ENCODE measurements around the gene CDC73. TPM values are rescaled to one million over a fixed set of nuclear protein-coding genes. Genes with fewer than 3 reads are reported as not detected.
A peak's percentile ranks its signal among the peaks of the same experiment; 100 is the strongest.

CDC73 gene
- total RNA-seq, 4 donors from 2014 or later: 44.6 to 70.0 (median 50.5) TPM

DNA sequence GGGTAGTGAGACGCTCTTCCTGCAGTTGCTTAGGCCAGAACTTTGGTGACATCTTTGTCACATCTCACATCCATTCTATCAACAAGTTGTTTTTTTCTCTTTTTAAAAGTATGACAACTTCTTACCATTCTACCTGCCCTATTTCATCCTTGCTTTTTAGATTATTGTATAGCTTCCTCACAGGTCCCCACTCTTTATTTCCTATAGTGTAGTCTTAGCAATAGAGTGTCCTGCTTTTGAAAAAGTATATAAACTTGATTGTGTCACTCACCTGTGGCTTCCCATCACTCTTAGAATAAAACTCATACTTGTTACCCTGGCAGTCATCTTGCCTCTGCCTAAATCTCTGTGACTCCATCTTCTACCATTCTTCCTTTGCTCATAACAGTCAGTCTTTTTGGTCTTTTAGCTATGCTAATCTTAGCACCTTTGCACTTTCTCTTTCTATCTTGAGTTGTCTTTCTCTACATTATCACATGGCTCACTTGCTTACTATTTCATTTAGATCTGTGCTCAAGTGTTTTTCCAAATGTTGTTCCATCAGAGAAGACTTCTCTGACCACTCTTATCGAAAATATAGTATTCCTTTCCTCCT, 9.5 kb downstream of the CDC73 start:
- no peak for DNase-seq
- H3K4me3 ChIP-seq (replicated peaks in 1 of 3): no peak overlapping the region
- no peaks in the 10 kb centered on the region for H3K9me3 ChIP-seq
- intact Hi-C loops (cut with DNase I): no loop called here
- H3K27ac ChIP-seq: no peak overlapping the region
- TF ChIP-seq POLR2A (IDR thresholded peaks at IDR 0.05): no peak
- TF ChIP-seq, protein P1, sequence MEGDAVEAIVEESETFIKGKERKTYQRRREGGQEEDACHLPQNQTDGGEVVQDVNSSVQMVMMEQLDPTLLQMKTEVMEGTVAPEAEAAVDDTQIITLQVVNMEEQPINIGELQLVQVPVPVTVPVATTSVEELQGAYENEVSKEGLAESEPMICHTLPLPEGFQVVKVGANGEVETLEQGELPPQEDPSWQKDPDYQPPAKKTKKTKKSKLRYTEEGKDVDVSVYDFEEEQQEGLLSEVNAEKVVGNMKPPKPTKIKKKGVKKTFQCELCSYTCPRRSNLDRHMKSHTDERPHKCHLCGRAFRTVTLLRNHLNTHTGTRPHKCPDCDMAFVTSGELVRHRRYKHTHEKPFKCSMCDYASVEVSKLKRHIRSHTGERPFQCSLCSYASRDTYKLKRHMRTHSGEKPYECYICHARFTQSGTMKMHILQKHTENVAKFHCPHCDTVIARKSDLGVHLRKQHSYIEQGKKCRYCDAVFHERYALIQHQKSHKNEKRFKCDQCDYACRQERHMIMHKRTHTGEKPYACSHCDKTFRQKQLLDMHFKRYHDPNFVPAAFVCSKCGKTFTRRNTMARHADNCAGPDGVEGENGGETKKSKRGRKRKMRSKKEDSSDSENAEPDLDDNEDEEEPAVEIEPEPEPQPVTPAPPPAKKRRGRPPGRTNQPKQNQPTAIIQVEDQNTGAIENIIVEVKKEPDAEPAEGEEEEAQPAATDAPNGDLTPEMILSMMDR (IDR thresholded peaks at IDR 0.05): no peak
- no peaks in the 10 kb centered on the region for H3K4me1 ChIP-seq
- H3K27me3 ChIP-seq: no peaks in the 10 kb centered on the region
- WGBS, 2 donors: 97 to 99% methylated on average over 2 of the region's 2 CpGs
- peaks cover 8 to 33% of the 10 kb centered on the region in 2 donors for H3K36me3 ChIP-seq

DNA sequence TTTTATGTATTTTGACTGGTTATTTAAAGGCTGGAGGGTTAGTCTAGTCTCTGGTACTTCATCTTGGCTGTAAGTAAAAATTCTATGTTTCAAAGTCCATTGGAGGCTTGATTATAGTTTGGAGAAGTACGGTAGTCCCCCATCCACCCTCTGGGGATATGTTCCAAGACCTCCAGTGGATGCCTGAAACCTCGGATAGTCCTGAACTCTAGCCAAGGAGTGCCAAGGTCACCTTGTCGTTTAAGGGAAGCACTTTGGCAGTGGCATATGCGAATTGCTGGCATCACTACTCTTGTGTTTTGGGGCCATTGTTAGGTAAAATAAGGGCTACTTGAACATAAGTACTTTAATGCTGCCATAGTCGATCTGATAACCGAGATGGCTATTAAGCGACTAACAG, 18.4 kb downstream of the CDC73 start:
- no peak for DNase-seq
- WGBS, 2 donors: 77 to 80% methylated on average over 7 of the region's 7 CpGs
- H3K27ac ChIP-seq: no peak overlapping the region
- TF ChIP-seq, protein P1 (IDR thresholded peaks at IDR 0.05): no peak
- TF ChIP-seq POLR2A (IDR thresholded peaks at IDR 0.05): no peak
- no peaks in the 10 kb centered on the region for H3K27me3 ChIP-seq
- intact Hi-C loops (cut with DNase I): no loop called here
- H3K36me3 ChIP-seq: peaks cover 11 to 12% of the 10 kb centered on the region in 2 donors
- H3K4me1 ChIP-seq: peaks cover 0 to 3% of the 10 kb centered on the region in 2 donors
- no peak overlapping the region for H3K4me3 ChIP-seq (replicated peaks in 1 of 3)
- H3K9me3 ChIP-seq: no peaks in the 10 kb centered on the region

DNA sequence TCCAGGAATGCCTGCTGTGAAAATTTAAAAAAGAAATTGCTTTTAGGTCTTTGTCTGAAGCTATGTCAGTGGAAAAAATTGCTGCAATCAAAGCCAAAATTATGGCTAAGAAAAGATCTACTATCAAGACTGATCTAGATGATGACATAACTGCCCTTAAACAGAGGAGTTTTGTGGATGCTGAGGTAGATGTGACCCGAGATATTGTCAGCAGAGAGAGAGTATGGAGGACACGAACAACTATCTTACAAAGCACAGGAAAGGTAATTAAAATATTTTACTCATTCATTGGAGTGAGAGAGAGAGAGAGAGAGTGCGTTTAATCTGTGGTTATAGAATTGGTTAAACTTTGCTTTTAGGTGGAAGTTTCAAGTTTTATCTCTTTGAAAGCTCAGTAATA, 20.0 kb downstream of the CDC73 start:
- 89 to 92% methylated on average over 3 of the region's 3 CpGs for WGBS, 2 donors
- intact Hi-C loops (cut with DNase I): no loop called here
- H3K36me3 ChIP-seq: peaks cover 4 to 8% of the 10 kb centered on the region in 2 donors
- H3K4me3 ChIP-seq (replicated peaks in 1 of 3): no peak overlapping the region
- TF ChIP-seq POLR2A (IDR thresholded peaks at IDR 0.05): no peak
- TF ChIP-seq, protein P1 (IDR thresholded peaks at IDR 0.05): no peak
- no peak overlapping the region for H3K27ac ChIP-seq
- H3K27me3 ChIP-seq: no peaks in the 10 kb centered on the region
- DNase-seq: no peak
- peaks cover 0 to 3% of the 10 kb centered on the region in 2 donors for H3K4me1 ChIP-seq
- H3K9me3 ChIP-seq: no peaks in the 10 kb centered on the region

DNA sequence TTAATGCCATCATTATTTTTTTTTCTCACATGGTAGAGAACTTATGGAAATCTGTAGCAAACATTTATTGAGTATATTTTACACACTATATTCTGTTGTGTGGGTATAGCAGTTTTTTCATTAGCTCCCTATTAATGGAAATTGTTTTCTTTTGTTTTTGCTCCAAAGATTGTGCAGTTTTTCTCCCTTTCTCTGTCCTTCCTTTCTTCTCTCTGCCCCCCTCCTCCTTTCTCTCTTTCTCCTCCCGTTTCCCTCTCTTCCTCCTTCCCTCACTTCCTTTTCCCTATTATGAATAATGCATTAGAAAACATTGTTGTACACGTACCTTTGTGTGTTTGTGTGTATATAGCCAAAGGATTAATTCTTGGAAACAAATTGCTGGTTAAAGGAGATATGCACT, 20.6 kb downstream of the CDC73 start:
- Histone ChIP-seq H3K27me3 (no peaks in the 10 kb centered on the region), H3K9me3 (no peaks in the 10 kb centered on the region), H3K4me3 (replicated peaks in 1 of 3) (no peak overlapping the region), H3K4me1 (peaks cover 0 to 3% of the 10 kb centered on the region in 2 donors), H3K36me3 (peaks cover 6 to 8% of the 10 kb centered on the region in 2 donors), H3K27ac (no peak overlapping the region)
- TF ChIP-seq POLR2A (IDR thresholded peaks at IDR 0.05): no peak
- TF ChIP-seq, protein P1 (IDR thresholded peaks at IDR 0.05): no peak
- intact Hi-C loops (cut with DNase I): no loop called here
- DNase-seq: no peak
- 79 to 81% methylated on average over 2 of the region's 2 CpGs for WGBS, 2 donors

DNA sequence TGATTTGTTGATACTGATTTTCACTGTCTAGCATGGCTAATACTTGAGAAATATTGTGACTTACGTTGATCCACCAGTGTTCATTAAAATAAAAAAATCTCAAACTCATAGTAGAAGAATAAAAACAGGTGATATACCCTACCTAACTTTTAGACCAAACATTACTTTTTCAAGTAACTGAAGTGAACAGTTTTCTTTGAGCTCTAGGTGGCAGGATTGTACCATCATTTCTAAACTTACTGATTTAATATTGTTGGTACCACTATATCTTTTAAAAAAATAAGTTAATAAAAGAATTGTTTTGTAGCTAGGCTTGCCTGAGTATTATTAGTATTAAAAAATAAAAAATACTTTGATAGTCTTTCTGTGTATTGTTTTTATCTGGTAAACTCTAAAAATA, 21.5 kb downstream of the CDC73 start:
- TF ChIP-seq, protein P1 (IDR thresholded peaks at IDR 0.05): peak in 4 of 6 experiments; percentile 38 to 62 (median 53)
- TF ChIP-seq POLR2A (IDR thresholded peaks at IDR 0.05): no peak
- Histone ChIP-seq H3K9me3 (no peaks in the 10 kb centered on the region), H3K27me3 (no peaks in the 10 kb centered on the region), H3K4me3 (replicated peaks in 1 of 3) (no peak overlapping the region), H3K4me1 (peaks cover 0 to 3% of the 10 kb centered on the region in 2 donors), H3K36me3 (peaks cover 6 to 16% of the 10 kb centered on the region in 2 donors), H3K27ac (no peak overlapping the region)
- no peak for DNase-seq
- 86 to 93% methylated on average over 1 of the region's 1 CpG for WGBS, 2 donors
- intact Hi-C loops (cut with DNase I): no loop called here
